ENCODE measurements around the gene FGGY. TPM values are rescaled to one million over a fixed set of nuclear protein-coding genes. Genes with fewer than 3 reads are reported as not detected.

The FGGY gene
- total RNA-seq, 1 experiment from 2014 or later = 14.6 TPM

DNA sequence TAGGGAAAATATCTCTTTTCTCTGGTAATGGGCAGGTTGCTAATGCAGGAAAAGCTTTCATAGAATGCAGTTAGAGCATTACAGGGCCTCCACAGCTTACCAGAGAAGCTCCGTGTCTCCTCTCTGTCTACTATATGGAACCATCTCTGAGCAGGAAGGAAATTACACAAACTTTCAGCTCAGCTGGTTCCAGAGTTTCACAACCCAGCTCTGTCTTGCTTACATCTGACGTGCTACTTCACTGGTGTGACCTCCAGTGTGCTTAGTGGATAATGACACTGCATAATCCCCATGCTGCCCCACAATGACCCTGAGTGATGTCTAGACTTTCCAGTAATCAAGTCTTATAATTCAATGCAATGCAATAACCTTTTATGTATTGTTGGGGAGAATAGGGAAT lies 4.3 kb upstream of the FGGY start:
- no peaks in the 10 kb centered on the region for H3K9me3 Mint-ChIP-seq
- no peaks in the 10 kb centered on the region for H3K36me3 Mint-ChIP-seq (ENCODE audit: insufficient read depth in 1 of 3, low read depth in 3 of 3)
- Histone ChIP-seq H3K56ac (ENCODE audit: insufficient read length, low read depth, low read length) (no peak overlapping the region), H2BK120ac (ENCODE audit: low read depth, low read length, poor library complexity, severe bottlenecking) (no peak overlapping the region), H2BK5ac (ENCODE audit: insufficient read length, low read length) (no peak overlapping the region), H3K23ac (ENCODE audit: insufficient read length, low read depth, low read length) (no peak overlapping the region), H3K4ac (ENCODE audit: low read depth, low read length) (no peak overlapping the region), H2BK20ac (ENCODE audit: low read depth, low read length, poor library complexity, severe bottlenecking) (no peak overlapping the region), H3T11ph (ENCODE audit: low read length) (no peak overlapping the region), H3K27ac (ENCODE audit: insufficient read length, low read depth, low read length) (no peak overlapping the region), H2AFZ (ENCODE audit: low read length) (no peak overlapping the region), H3K79me1 (ENCODE audit: insufficient read depth, low read depth, low read length, poor library complexity, severe bottlenecking) (no peaks in the 10 kb centered on the region), H2AK5ac (ENCODE audit: insufficient read length, low read length) (no peak overlapping the region), H3K27me3 (ENCODE audit: insufficient read depth, low read length) (no peaks in the 10 kb centered on the region), H3K9me3 (ENCODE audit: control insufficient read depth, low read depth, low read length) (no peaks in the 10 kb centered on the region), H3K4me1 (ENCODE audit: insufficient read depth, low read length) (no peaks in the 10 kb centered on the region), H4K20me1 (ENCODE audit: control insufficient read depth, insufficient read depth, insufficient read length) (no peaks in the 10 kb centered on the region), H3K23me2 (ENCODE audit: insufficient read length, low read depth, low read length, poor library complexity, severe bottlenecking) (peaks cover 2% of the 10 kb centered on the region), H3K9ac (ENCODE audit: extremely low read depth, insufficient read length, low read length) (no peak overlapping the region), H4K5ac (ENCODE audit: insufficient read length, low read depth, low read length) (no peak overlapping the region), H3K79me2 (ENCODE audit: insufficient read depth, low read length) (no peaks in the 10 kb centered on the region), H3K14ac (ENCODE audit: insufficient read depth, low read length) (no peak overlapping the region), H3K18ac (ENCODE audit: insufficient read length, low read depth, low read length) (no peak overlapping the region), H4K91ac (ENCODE audit: insufficient read length, low read depth, low read length) (no peak overlapping the region), H4K8ac (replicated peaks; ENCODE audit: insufficient read length, low read depth, low read length) (no peak overlapping the region), H3K4me2 (ENCODE audit: insufficient read depth, insufficient read length, low read length) (no peak overlapping the region), H2BK15ac (ENCODE audit: low read depth, low read length) (no peak overlapping the region), H2BK12ac (ENCODE audit: insufficient read length, low read depth, low read length) (no peak overlapping the region)
- no CpG with 5 or more reads among the region's 2 CpGs for WGBS (ENCODE audit: extremely low coverage, insufficient read length, low lambda C conversion rate)
- peaks cover 2% of the 10 kb centered on the region; the same call in 1 of the 2 replicates for H3K27me3 Mint-ChIP-seq (ENCODE audit: low read depth)
- DNase-seq = no peak
- no peak overlapping the region for H3K4me3 Mint-ChIP-seq
- H3K27ac Mint-ChIP-seq = no peak overlapping the region
- TF ChIP-seq, protein P1, sequence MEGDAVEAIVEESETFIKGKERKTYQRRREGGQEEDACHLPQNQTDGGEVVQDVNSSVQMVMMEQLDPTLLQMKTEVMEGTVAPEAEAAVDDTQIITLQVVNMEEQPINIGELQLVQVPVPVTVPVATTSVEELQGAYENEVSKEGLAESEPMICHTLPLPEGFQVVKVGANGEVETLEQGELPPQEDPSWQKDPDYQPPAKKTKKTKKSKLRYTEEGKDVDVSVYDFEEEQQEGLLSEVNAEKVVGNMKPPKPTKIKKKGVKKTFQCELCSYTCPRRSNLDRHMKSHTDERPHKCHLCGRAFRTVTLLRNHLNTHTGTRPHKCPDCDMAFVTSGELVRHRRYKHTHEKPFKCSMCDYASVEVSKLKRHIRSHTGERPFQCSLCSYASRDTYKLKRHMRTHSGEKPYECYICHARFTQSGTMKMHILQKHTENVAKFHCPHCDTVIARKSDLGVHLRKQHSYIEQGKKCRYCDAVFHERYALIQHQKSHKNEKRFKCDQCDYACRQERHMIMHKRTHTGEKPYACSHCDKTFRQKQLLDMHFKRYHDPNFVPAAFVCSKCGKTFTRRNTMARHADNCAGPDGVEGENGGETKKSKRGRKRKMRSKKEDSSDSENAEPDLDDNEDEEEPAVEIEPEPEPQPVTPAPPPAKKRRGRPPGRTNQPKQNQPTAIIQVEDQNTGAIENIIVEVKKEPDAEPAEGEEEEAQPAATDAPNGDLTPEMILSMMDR (conservative IDR thresholded peaks at IDR 0.05) = no peak
- peaks cover 11% of the 10 kb centered on the region in 2 experiments; a peak in 3 of 4 replicates for H3K4me1 Mint-ChIP-seq
